Inferior parietal cortex (tissue), 1 donor: ENCODE measurements around the gene ANXA7.
"Not testable (repeated sequence)": the region's sequence is repeated elsewhere in the genome, so short reads cannot be mapped to it uniquely, and the experiment has no call there.

Experiments
- DNase-seq: peaks from one replicate; pipeline ENCODE4 v3.0.0-alpha.2; 2016; ENCODE audit errors: extremely low spot score

ANXA7 gene

GRCh38 chr10:73408061-73408460 is 5.8 kb downstream of the ANXA7 start:
- no peak for DNase-seq

GRCh38 chr10:73407495-73407894 is 6.4 kb downstream of the ANXA7 start:
- DNase-seq: no peak

DNA sequence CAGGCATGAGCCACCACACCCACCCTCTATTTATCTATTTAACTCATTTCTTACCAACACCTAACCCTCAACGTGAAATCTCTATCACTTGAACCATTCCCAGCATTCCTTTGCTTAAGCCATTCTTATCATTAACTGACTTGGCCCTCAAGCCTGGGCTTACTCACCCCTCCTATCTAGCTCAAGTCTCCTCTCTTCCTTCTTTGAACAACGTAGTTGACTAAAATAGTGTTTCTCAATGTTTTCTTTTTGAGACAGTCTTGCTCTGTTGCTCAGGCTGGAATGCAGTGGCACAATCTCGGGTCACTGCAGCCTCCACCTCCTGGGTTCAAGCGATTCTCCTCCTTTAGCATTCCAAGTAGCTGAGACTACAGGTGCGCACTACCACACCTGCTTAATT is 7.0 kb downstream of the ANXA7 start:
- no peak for DNase-seq

DNA sequence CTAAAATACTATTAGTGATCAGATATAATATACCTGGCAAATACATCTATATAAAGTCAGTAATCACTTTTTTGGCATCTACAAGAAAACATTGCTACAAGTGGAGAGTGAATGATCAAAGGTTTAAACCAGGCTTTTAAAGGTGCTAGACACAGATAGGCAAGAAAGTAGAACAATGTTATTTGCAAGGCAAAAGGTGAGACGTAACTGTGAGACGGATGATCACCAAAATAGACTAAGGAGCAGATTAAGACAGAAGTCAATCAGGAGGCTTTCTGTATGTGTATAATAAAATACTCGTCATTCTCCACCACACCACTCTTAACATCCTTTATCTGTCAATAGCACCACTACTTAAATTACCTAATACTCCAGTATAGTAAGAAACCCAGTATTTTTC is 8.3 kb downstream of the ANXA7 start:
- DNase-seq: no peak

GRCh38 chr10:73404690-73405089 is 9.2 kb downstream of the ANXA7 start:
- DNase-seq: no peak

- no peak for DNase-seq
These were observed 12.2 kb downstream of the ANXA7 start for GRCh38 chr10:73401636-73402035.

DNA sequence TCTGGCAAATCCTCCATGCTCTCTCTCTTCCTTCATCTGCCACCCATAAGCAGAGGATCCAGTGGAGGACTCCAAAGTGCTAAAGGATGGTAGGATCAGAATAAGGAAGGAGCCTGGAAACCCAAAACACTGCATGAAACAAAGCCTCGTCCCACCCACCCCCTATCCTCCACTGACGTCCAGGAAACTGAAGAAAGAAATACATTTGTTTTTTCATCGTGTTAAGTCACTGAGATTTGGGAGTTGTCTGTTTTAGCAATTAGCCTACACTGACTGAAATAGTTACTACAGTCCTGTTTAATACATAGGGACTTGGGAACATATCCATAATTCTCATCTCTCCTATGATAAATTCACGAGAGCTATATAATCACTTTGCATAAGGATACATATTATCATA is 14.8 kb downstream of the ANXA7 start:
- no peak for DNase-seq

GRCh38 chr10:73398024-73398423 is 15.8 kb downstream of the ANXA7 start:
- no peak for DNase-seq

GRCh38 chr10:73394325-73394724 is 19.5 kb downstream of the ANXA7 start:
- DNase-seq: not testable (repeated sequence)

GRCh38 chr10:73388228-73388627 is 25.6 kb downstream of the ANXA7 start:
- DNase-seq: no peak

- DNase-seq: no peak
These were observed 27.3 kb downstream of the ANXA7 start for GRCh38 chr10:73386583-73386982.

DNA sequence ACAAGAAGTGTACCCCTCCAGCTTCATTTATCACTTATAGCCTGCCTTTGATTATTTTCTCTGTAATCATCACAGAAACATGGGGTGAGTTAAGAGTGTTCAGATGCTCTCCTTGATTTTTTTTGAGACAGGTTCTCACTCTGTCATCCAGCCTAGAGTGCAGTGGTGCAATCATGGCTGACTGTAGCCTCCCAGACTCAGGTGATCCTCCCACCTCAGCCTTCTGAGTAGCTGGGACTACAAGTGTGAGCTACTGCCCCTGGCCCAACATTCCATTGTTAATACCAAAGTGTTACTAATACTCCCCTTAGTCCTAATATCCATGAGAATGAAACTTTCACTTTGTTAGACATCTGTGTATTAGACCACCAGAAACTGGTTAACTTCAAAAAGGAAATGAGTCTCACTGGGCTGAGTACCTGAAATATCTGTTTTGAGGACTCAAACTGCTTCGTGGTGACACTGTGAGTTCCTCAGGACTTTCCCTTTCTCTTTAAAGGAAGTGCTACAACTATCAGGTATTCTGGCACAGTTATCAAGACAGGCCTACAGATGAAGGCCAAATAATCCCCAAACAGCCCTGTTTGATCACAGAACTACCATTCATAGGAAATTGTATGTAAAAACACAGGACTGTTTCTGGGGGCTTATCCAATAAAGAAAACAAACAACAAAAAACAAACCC is 34.7 kb downstream of the ANXA7 start:
- no peak for DNase-seq

DNA sequence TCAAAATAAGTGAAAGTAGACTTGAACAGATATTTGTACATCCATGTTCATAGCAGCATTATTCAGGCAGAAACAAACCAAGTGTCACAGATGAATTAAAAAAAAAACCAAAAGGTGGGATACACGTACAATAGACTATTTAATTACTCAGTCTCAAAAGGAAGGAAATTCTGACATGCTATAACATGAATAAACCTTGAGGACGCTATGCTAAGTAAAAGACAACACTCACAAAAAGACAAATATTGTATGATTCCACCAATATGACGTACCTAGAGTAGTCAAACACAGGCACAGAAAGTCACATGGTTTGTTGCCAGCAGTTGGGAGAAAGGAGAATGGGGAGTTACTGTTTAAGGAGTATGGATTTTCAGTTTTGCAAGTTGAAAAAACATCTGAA is 37.2 kb downstream of the ANXA7 start:
- DNase-seq: no peak

- DNase-seq: peak; percentile 25
These were observed 45.6 kb downstream of the ANXA7 start for GRCh38 chr10:73368238-73368637.

- no peak for DNase-seq
These were observed 47.2 kb downstream of the ANXA7 start for GRCh38 chr10:73366381-73367298.

DNA sequence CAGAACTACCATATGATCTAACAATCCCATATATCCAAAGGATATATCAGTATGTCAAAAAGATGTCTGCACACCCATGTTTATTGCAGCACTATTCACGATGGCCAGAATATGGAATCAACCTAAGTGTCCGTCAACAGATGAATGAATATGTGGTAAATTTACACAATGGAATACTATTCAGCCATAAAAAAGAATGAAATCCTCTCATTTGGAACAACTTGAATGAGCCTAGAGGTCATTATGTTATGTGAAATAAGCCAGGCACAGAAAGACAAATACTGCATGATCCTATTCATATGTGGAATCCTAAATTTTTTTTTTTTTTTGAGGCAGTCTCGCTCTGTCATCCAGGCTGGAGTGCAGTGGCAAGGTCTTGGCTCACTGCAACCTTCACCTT is 48.9 kb downstream of the ANXA7 start:
- DNase-seq: no peak

GRCh38 chr10:73359492-73359891 is 54.4 kb downstream of the ANXA7 start:
- DNase-seq: no peak

DNA sequence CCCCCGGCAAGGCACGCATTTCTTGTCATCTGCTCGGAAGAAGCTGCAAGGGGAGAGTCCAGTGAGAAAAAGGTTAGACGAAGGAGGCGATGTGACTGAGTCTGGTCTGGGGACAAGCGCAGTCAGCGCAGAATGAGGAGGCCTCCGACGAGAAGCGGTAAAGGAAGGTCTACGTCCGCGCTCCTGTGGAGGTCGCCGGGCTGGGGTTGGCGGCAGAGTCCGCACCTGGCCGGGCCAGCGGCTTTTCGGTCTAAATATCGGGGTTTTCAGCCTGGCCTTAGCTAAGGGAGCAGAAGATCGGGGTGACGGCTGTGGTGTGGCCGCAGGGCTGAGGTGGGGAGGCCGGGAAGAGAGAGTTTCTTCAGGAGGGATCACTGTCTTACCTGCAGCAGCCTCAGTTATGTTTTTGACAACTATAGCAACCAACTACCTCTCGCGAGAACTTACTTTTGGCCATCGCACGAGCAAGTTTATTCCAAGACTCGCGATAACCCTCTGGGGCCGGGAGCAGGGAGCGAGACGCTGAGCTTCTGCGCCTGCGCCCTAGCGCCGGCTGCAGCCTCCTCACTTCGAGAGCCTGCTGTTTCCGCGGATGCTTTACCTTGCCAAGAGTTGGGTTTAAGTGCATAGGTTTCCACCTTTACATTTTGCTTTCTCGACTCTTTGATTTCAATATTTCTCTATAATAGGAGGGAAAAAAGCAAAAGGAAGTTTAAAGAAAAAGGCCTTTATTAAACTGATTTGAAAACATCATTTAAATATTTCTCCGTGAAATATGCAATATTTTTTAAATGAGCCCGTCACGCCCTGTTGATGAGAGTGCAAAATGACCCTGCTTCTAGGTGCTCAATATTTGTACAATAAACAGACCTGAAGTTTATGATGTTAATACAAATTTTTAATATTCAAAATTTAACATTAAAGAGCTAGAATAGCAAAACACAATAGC is 55.3 kb downstream of the ANXA7 start, which contains the start of gene CFAP70:
Gene CFAP70, minus strand, starts transcription at position 534 of the 949 bp plus-strand sequence. CDS start 4,068 bp downstream, outside the sequence.
- DNase-seq: peak; percentile 91

- DNase-seq: no peak
These were observed 56.0 kb downstream of the ANXA7 start for GRCh38 chr10:73357821-73358220.

GRCh38 chr10:73357166-73357565 is 56.7 kb downstream of the ANXA7 start:
- no peak for DNase-seq

- DNase-seq: no peak
These were observed 69.6 kb downstream of the ANXA7 start for GRCh38 chr10:73344269-73344668.

GRCh38 chr10:73340121-73340520 is 73.7 kb downstream of the ANXA7 start:
- DNase-seq: no peak
